SK-N-SH (cell line): ENCODE data around the gene OBSCN. TPM values are rescaled to one million over a fixed set of nuclear protein-coding genes. Genes with fewer than 3 reads are reported as not detected.

ENCODE experiments used
- CTCF ChIA-PET: fragments of 300-600, 350-600 bp; formaldehyde crosslinking; extraction: SDS; loops from one replicate; lab custom pipeline; 2021; lab: Yijun Ruan, JAX
- POLR2A ChIA-PET: fragments of 350-600 bp; sonication (Branson Sonifier 250); formaldehyde crosslinking; extraction: SDS; loops from one replicate; lab custom pipeline; 2020; ENCODE audit warnings: antibody characterized with exemption, inconsistent platforms; lab: Yijun Ruan, JAX
- DNase-seq: peaks from one replicate; pipeline ENCODE4 v3.0.0; 2012
- H2AFZ ChIP-seq: fragments of 200-600 bp; sonication (generic); 2 replicates; pipeline ENCODE4 v1.8.1; 2016; ENCODE audit warnings: antibody characterized with exemption, mild to moderate bottlenecking, low read depth
- H3F3A ChIP-seq: fragments of 200-600 bp; sonication (generic); replicated peaks from 2 replicates; pipeline ENCODE3; 2016; ENCODE audit warnings: antibody characterized with exemption, mild to moderate bottlenecking; ENCODE audit not compliant: insufficient read depth
- H3K27ac ChIP-seq, 2 experiments: fragments of 200-500 bp in 1 of 2; fragments of 200-600 bp in 1 of 2; sonication (Bioruptor generic) in 1 of 2; sonication (generic), shearing (Covaris generic) in 1 of 2; 2 replicates each; pipeline versions ENCODE4 v1.5.1 to v1.6.1; 2014 to 2016; ENCODE audit warnings: low read depth in 2 of 2, inconsistent platforms in 1 of 2, low read length in 1 of 2, mild to moderate bottlenecking in 1 of 2, mixed read lengths in 1 of 2
- H3K27me3 ChIP-seq: fragments of 200-600 bp; sonication (generic), shearing (Covaris generic); 2 replicates; pipeline ENCODE4 v1.6.1; 2016; ENCODE audit warnings: mixed run types; ENCODE audit not compliant: insufficient read depth
- H3K36me3 ChIP-seq, 2 experiments: fragments of 200-500 bp in 1 of 2; fragments of 200-600 bp in 1 of 2; sonication (Bioruptor generic) in 1 of 2; sonication (generic) in 1 of 2; replicated peaks in 1 of 2; 2 replicates each; pipeline versions ENCODE3 to v1.5.1; 2014 to 2016; ENCODE audit warnings: low read length in 1 of 2, mild to moderate bottlenecking in 1 of 2; ENCODE audit not compliant: insufficient read depth in 2 of 2, control insufficient read depth in 1 of 2
- H3K4me1 ChIP-seq, 2 experiments: fragments of 200-500 bp in 1 of 2; fragments of 200-600 bp in 1 of 2; sonication (Bioruptor generic) in 1 of 2; sonication (generic), shearing (Covaris generic) in 1 of 2; 2 replicates each; pipeline versions ENCODE4 v1.5.1 to v1.6.1; 2014 to 2016; ENCODE audit warnings: low read depth in 1 of 2, low read length in 1 of 2, mixed run types in 1 of 2; ENCODE audit not compliant: insufficient read depth in 2 of 2, control insufficient read depth in 1 of 2
- H3K4me2 ChIP-seq: fragments of 200-600 bp; sonication (generic), shearing (Covaris generic); 2 replicates; pipeline ENCODE4 v1.6.1; 2017; ENCODE audit warnings: mixed run types
- H3K4me3 ChIP-seq, 2 experiments: fragments of 200-500 bp in 1 of 2; fragments of 200-600 bp in 1 of 2; sonication (Bioruptor generic) in 1 of 2; sonication (generic), shearing (Covaris generic) in 1 of 2; 2 replicates each; pipeline versions ENCODE4 v1.5.1 to v1.8.1; 2014 to 2016; ENCODE audit warnings: low read depth in 2 of 2, inconsistent platforms in 1 of 2, low read length in 1 of 2, mild to moderate bottlenecking in 1 of 2, mixed read lengths in 1 of 2, moderate library complexity in 1 of 2
- H3K79me2 ChIP-seq: fragments of 200-600 bp; sonication (generic); 2 replicates; pipeline ENCODE4 v1.8.1; 2017; ENCODE audit warnings: mild to moderate bottlenecking; ENCODE audit not compliant: insufficient read depth
- H3K9ac ChIP-seq: fragments of 200-600 bp; sonication (generic); 2 replicates; pipeline ENCODE4 v1.6.1; 2017; ENCODE audit warnings: mixed run types
- H3K9me2 ChIP-seq: fragments of 200-600 bp; sonication (generic); 2 replicates; pipeline ENCODE4 v1.6.1; 2017; ENCODE audit warnings: mixed run types
- H3K9me3 ChIP-seq: fragments of 200-600 bp; sonication (generic); 2 replicates; pipeline ENCODE4 v1.6.1; 2017; ENCODE audit warnings: mixed run types, mild to moderate bottlenecking, moderate library complexity
- H4K20me1 ChIP-seq: fragments of 200-600 bp; sonication (generic); 2 replicates; pipeline ENCODE4 v1.6.1; 2017; ENCODE audit warnings: mild to moderate bottlenecking, mixed run types; ENCODE audit not compliant: insufficient read depth
- EP300 ChIP-seq, 2 experiments: IDR thresholded peaks; 2 replicates each; pipeline versions ENCODE4 v1.4.0 to v1.6.1; 2012; ENCODE audit warnings: borderline replicate concordance in 1 of 2, low read depth in 1 of 2, low read length in 1 of 2
- EZH2phosphoT487 ChIP-seq: fragments of 200-600 bp; sonication (generic); IDR thresholded peaks from 2 replicates; pipeline ENCODE4 v1.6.1; 2017; ENCODE audit warnings: low read depth, mixed run types, mild to moderate bottlenecking, antibody characterized with exemption, moderate library complexity, borderline replicate concordance
- FOSL2 ChIP-seq: IDR thresholded peaks from 2 replicates; pipeline ENCODE4 v1.4.0; 2012; ENCODE audit warnings: low read depth, mild to moderate bottlenecking, moderate library complexity, borderline replicate concordance
- FOXM1 ChIP-seq: IDR thresholded peaks from 2 replicates; pipeline ENCODE4 v1.4.0; 2012; ENCODE audit warnings: low read depth, mild to moderate bottlenecking
- GABPA ChIP-seq: IDR thresholded peaks from 2 replicates; pipeline ENCODE4 v1.4.0; 2012; ENCODE audit warnings: low read depth, mild to moderate bottlenecking
- MEF2A ChIP-seq: IDR thresholded peaks from 2 replicates; pipeline ENCODE4 v1.4.0; 2012; ENCODE audit warnings: low read depth, borderline replicate concordance
- MXI1 ChIP-seq: IDR thresholded peaks from 2 replicates; pipeline ENCODE4 v1.6.1; 2012; ENCODE audit warnings: mild to moderate bottlenecking, low read depth, low read length, improper control_type of control experiment
- NFIC ChIP-seq: IDR thresholded peaks from 2 replicates; pipeline ENCODE4 v1.4.0; 2012; ENCODE audit warnings: borderline replicate concordance
- POLR2AphosphoS5 ChIP-seq: IDR thresholded peaks from 2 replicates; pipeline ENCODE4 v1.6.1; 2012; ENCODE audit warnings: low read depth, low read length
- RAD21 ChIP-seq: IDR thresholded peaks from 2 replicates; pipeline ENCODE4 v1.6.1; 2012; ENCODE audit warnings: mild to moderate bottlenecking, low read length
- RCOR1 ChIP-seq: fragments of 150-350 bp; IDR thresholded peaks from 2 replicates; pipeline ENCODE4 v1.6.1; 2017; ENCODE audit warnings: antibody characterized with exemption, low read length
- RFX5 ChIP-seq: IDR thresholded peaks from 2 replicates; pipeline ENCODE4 v1.6.1; 2012; ENCODE audit warnings: mild to moderate bottlenecking, improper control_type of control experiment, low read length
- SMC3 ChIP-seq: IDR thresholded peaks from 2 replicates; pipeline ENCODE4 v1.6.1; 2012; ENCODE audit warnings: low read depth, low read length, improper control_type of control experiment
- TEAD4 ChIP-seq: IDR thresholded peaks from 2 replicates; pipeline ENCODE4 v1.4.0; 2012; ENCODE audit warnings: mild to moderate bottlenecking, borderline replicate concordance; ENCODE audit not compliant: insufficient read depth
- YY1 ChIP-seq: IDR thresholded peaks from 2 replicates; pipeline ENCODE4 v1.4.0; 2012; ENCODE audit warnings: low read depth, mild to moderate bottlenecking
- WGBS: methylation state at CpG from one replicate; pipeline ENCODE4 v1.1.6; 2017; ENCODE audit warnings: low lambda C conversion rate; 5-methylcytosine and 5-hydroxymethylcytosine counted together
- polyA plus RNA-seq, 3 experiments: library from polyadenylated mRNA; depleted of rRNA; stranded (reverse); fragments of >200 nt; gene quantifications; 2 replicates each; pipeline ENCODE4 v1.2.3, GENCODE V29; 2012
- TF ChIP-seq, protein P1 (sequence below): fragments of 150-350 bp; IDR thresholded peaks from 2 replicates; pipeline ENCODE4 v1.6.1; 2017; ENCODE audit warnings: antibody characterized with exemption, low read length, low read depth, borderline replicate concordance
- TF ChIP-seq, protein P2 (sequence below): fragments of 150-350 bp; IDR thresholded peaks from 2 replicates; pipeline ENCODE4 v1.6.1; 2016; ENCODE audit warnings: mild to moderate bottlenecking, low read depth, low read length
- TF ChIP-seq, protein P3 (sequence below): IDR thresholded peaks from 2 replicates; pipeline ENCODE4 v1.4.0; 2012; ENCODE audit warnings: low read depth

OBSCN gene
- polyA plus RNA-seq, 1 of the 3 experiments (the other 2 are of a cell fraction) = 4.0 TPM

DNA sequence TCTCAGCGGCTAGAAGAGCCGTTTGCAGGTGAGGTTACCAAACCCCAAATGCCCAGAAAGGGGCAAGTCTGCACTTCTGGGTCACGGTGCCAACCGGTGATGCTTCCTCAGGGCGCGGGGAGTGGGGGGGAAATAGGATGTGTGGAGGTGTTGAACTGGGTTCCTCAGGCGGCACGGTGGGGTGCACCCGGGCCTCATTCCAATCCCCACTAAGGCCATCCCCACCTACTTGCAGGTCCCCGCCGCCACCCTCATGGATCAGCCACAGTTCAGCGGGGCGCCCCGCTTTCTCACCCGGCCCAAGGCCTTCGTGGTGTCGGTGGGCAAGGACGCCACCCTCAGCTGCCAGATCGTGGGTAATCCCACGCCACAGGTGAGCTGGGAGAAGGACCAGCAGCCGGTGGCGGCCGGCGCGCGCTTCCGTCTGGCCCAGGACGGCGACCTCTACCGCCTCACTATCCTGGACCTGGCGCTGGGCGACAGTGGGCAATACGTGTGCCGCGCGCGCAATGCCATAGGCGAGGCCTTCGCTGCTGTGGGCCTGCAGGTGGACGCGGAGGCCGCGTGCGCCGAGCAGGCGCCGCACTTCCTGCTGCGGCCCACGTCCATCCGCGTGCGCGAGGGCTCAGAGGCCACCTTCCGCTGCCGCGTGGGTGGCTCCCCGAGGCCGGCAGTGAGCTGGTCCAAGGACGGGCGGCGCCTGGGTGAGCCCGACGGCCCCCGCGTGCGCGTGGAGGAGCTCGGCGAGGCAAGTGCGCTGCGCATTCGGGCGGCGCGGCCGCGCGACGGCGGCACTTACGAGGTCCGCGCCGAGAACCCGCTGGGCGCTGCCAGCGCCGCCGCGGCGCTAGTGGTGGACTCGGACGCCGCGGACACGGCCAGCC lies 3.9 kb downstream of the OBSCN start:
- Histone ChIP-seq H3F3A (no peaks in the 10 kb centered on the region), H3K9ac (no peak overlapping the region), H2AFZ (no peak overlapping the region), H3K36me3 (no peaks in the 10 kb centered on the region), H4K20me1 (no peaks in the 10 kb centered on the region), H3K9me2 (no peaks in the 10 kb centered on the region), H3K4me2 (no peak overlapping the region), H3K27me3 (no peaks in the 10 kb centered on the region), H3K4me3 (no peak overlapping the region), H3K4me1 (peaks cover 0 to 21% of the 10 kb centered on the region in 2 experiments; a peak in 1 of 4 replicates), H3K9me3 (no peaks in the 10 kb centered on the region), H3K27ac (no peak overlapping the region), H3K79me2 (no peaks in the 10 kb centered on the region)
- ChIA-PET CTCF (interaction anchor here (0.6 to 0.7 kb wide), 3 partner anchors 12 to 45 kb away, joined by 3 read pairs; no protein-coding TSS in a partner anchor), POLR2A (no interaction called here)
- no peak for TF ChIP-seq RAD21
- no peak for TF ChIP-seq GABPA
- TF ChIP-seq EZH2phosphoT487 = no peak
- TF ChIP-seq POLR2AphosphoS5 = no peak
- TF ChIP-seq TEAD4 = no peak
- TF ChIP-seq FOSL2 = no peak
- TF ChIP-seq RCOR1 = no peak
- no peak for DNase-seq
- WGBS = 98% methylated on average over 78 of the region's 96 CpGs

DNA sequence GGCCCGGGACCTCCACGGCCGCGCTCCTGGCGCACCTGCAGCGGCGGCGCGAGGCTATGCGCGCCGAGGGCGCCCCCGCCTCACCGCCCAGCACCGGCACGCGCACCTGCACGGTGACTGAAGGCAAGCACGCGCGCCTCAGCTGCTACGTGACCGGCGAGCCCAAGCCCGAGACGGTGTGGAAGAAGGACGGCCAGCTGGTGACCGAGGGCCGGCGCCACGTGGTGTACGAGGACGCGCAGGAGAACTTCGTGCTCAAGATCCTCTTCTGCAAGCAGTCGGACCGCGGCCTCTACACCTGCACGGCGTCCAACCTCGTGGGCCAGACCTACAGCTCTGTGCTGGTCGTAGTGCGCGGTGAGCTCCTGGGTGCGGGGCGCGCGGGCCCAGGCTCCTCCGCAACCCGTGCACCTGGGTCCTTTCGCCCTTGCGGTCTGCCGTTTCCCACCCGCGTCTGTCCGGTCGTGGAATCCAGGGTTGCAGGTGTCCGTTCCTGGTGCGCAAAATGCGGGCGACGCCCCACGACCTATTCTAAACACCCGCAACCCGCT lies 4.6 kb downstream of the OBSCN start:
- H3K4me3 ChIP-seq = peak overlapping the region in 1 of 2 experiments; percentile 36; a peak in 1 of 4 replicates

More for the DNA sequence above, 4.6 kb downstream of the OBSCN start:
- Histone ChIP-seq H3K27me3 (no peaks in the 10 kb centered on the region), H3K79me2 (no peaks in the 10 kb centered on the region), H3K4me1 (peaks cover 0 to 19% of the 10 kb centered on the region in 2 experiments; a peak in 1 of 4 replicates), H3K4me2 (peak overlapping the region; percentile 93; the same call in 1 of the 2 replicates), H4K20me1 (no peaks in the 10 kb centered on the region), H3K27ac (no peak overlapping the region; a peak in 1 of 4 replicates), H3K9ac (no peak overlapping the region), H3K36me3 (no peaks in the 10 kb centered on the region), H3K9me2 (no peaks in the 10 kb centered on the region), H3K9me3 (no peaks in the 10 kb centered on the region), H3F3A (no peaks in the 10 kb centered on the region), H2AFZ (no peak overlapping the region)
- ChIA-PET CTCF (interaction anchor here (0.7 kb wide), 1 partner anchor 13 kb away, joined by 3 read pairs; no protein-coding TSS in a partner anchor), POLR2A (no interaction called here)
- WGBS = 75% methylated on average over 31 of the region's 66 CpGs
- no peak for DNase-seq
- TF ChIP-seq YY1 (no peak), RCOR1 (no peak), SMC3 (no peak), NFIC (no peak), RAD21 (no peak), POLR2AphosphoS5 (no peak), MEF2A (no peak), RFX5 (no peak), FOSL2 (no peak), FOXM1 (no peak), EP300 (IDR thresholded peaks at IDR 0.05; ENCODE audit: borderline replicate concordance in 1 of 2, low read depth in 1 of 2, low read length in 1 of 2) (no peak), MXI1 (no peak)
- TF ChIP-seq, protein P1, sequence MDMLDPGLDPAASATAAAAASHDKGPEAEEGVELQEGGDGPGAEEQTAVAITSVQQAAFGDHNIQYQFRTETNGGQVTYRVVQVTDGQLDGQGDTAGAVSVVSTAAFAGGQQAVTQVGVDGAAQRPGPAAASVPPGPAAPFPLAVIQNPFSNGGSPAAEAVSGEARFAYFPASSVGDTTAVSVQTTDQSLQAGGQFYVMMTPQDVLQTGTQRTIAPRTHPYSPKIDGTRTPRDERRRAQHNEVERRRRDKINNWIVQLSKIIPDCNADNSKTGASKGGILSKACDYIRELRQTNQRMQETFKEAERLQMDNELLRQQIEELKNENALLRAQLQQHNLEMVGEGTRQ = no peak
- TF ChIP-seq, protein P2, sequence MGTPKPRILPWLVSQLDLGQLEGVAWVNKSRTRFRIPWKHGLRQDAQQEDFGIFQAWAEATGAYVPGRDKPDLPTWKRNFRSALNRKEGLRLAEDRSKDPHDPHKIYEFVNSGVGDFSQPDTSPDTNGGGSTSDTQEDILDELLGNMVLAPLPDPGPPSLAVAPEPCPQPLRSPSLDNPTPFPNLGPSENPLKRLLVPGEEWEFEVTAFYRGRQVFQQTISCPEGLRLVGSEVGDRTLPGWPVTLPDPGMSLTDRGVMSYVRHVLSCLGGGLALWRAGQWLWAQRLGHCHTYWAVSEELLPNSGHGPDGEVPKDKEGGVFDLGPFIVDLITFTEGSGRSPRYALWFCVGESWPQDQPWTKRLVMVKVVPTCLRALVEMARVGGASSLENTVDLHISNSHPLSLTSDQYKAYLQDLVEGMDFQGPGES = no peak
- TF ChIP-seq, protein P3, sequence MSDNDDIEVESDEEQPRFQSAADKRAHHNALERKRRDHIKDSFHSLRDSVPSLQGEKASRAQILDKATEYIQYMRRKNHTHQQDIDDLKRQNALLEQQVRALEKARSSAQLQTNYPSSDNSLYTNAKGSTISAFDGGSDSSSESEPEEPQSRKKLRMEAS = no peak
